ENCODE results near the gene WFDC13.
"Not testable (repeated sequence)": the region's sequence is repeated elsewhere in the genome, so short reads cannot be mapped to it uniquely, and the experiment has no call there.

Gene WFDC13, protein sequence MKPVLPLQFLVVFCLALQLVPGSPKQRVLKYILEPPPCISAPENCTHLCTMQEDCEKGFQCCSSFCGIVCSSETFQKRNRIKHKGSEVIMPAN

GRCh38 chr20:45701873-45702272 lies at the start of gene WFDC13:
Gene WFDC13 (plus strand): TSS chr20:45702038. CDS start chr20:45702124, 86 bp downstream.
- Histone ChIP-seq H3K9me3 (ENCODE audit: insufficient read depth, low read depth, low read length) (no peaks in the 10 kb centered on the region), H3K27me3 (ENCODE audit: insufficient read depth, low read length, poor library complexity, severe bottlenecking) (no peaks in the 10 kb centered on the region), H3K79me2 (ENCODE audit: insufficient read depth, low read length) (no peaks in the 10 kb centered on the region), H3K4me3 (ENCODE audit: low read length, poor library complexity, severe bottlenecking) (no peak within 1 kb of the TSS), H3K9me2 (replicated peaks; ENCODE audit: low read depth, low read length) (no peaks in the 10 kb centered on the region), H3K4me2 (ENCODE audit: low read depth, low read length, poor library complexity, severe bottlenecking) (no peak within 1 kb of the TSS), H2AFZ (ENCODE audit: low read length) (no peak within 1 kb of the TSS), H3K4me1 (ENCODE audit: insufficient read depth, low read length, poor library complexity, severe bottlenecking) (no peaks in the 10 kb centered on the region), H3K9ac (ENCODE audit: low read depth, low read length, poor library complexity, severe bottlenecking) (no peak within 1 kb of the TSS), H3K36me3 (ENCODE audit: insufficient read depth, low read length) (no peaks in the 10 kb centered on the region), H3F3A (ENCODE audit: low read depth) (no peaks in the 10 kb centered on the region), H4K20me1 (ENCODE audit: insufficient read depth, low read length, poor library complexity, severe bottlenecking) (no peaks in the 10 kb centered on the region)
- TF ChIP-seq EZH2phosphoT487 (IDR thresholded peaks at IDR 0.05; ENCODE audit: borderline replicate concordance): no peak
- TF ChIP-seq CTCF (conservative IDR thresholded peaks at IDR 0.05; ENCODE audit: low read length): no peak

GRCh38 chr20:45657038-45657437 lies 44.8 kb upstream of the WFDC13 start:
- H3F3A ChIP-seq (ENCODE audit: low read depth); H3K4me1 ChIP-seq (ENCODE audit: insufficient read depth, low read length, poor library complexity, severe bottlenecking); H3K4me3 ChIP-seq (ENCODE audit: low read length, poor library complexity, severe bottlenecking); H3K4me2 ChIP-seq (ENCODE audit: low read depth, low read length, poor library complexity, severe bottlenecking); H3K9me2 ChIP-seq (replicated peaks; ENCODE audit: low read depth, low read length); H3K79me2 ChIP-seq (ENCODE audit: insufficient read depth, low read length); H3K9me3 ChIP-seq (ENCODE audit: insufficient read depth, low read depth, low read length); H3K9ac ChIP-seq (ENCODE audit: low read depth, low read length, poor library complexity, severe bottlenecking); H3K27me3 ChIP-seq (ENCODE audit: insufficient read depth, low read length, poor library complexity, severe bottlenecking); H4K20me1 ChIP-seq (ENCODE audit: insufficient read depth, low read length, poor library complexity, severe bottlenecking); H2AFZ ChIP-seq (ENCODE audit: low read length); H3K36me3 ChIP-seq (ENCODE audit: insufficient read depth, low read length): not testable (repeated sequence)

DNA sequence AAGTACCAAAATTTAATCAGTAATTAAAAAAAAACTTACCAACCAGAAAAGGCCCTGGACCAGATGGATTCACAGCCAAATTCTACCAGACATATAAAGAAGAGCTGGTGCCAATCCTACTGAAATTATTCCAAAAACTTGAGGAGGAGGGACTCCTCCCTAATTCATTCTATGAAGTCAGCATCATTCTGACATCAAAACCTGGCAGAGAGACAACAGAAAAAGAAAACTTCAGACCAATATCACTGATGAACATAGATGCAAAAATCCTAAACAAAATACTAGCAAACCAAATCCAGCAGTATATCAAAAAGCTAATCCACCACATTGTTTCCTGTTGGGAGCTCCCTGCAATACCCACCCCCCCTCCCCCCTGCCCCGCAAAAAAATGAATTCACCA lies 31.7 kb upstream of the WFDC13 start, which contains the start of gene WFDC11:
Gene WFDC11 (minus strand): TSS at position 101 of the 400 bp plus-strand sequence. CDS start 19,639 bp downstream, outside the sequence.
- no peaks in the 10 kb centered on the region for H3K9me3 ChIP-seq (ENCODE audit: insufficient read depth, low read depth, low read length)
- no peaks in the 10 kb centered on the region for H3K4me1 ChIP-seq (ENCODE audit: insufficient read depth, low read length, poor library complexity, severe bottlenecking)
- no peak within 1 kb of the TSS for H3K9ac ChIP-seq (ENCODE audit: low read depth, low read length, poor library complexity, severe bottlenecking)
- no peaks in the 10 kb centered on the region for H3K9me2 ChIP-seq (replicated peaks; ENCODE audit: low read depth, low read length)
- no peak within 1 kb of the TSS for H2AFZ ChIP-seq (ENCODE audit: low read length)
- H3K4me3 ChIP-seq (ENCODE audit: low read length, poor library complexity, severe bottlenecking): no peak within 1 kb of the TSS
- no peaks in the 10 kb centered on the region for H3K79me2 ChIP-seq (ENCODE audit: insufficient read depth, low read length)
- no peaks in the 10 kb centered on the region for H4K20me1 ChIP-seq (ENCODE audit: insufficient read depth, low read length, poor library complexity, severe bottlenecking)
- H3F3A ChIP-seq (ENCODE audit: low read depth): no peaks in the 10 kb centered on the region
- H3K4me2 ChIP-seq (ENCODE audit: low read depth, low read length, poor library complexity, severe bottlenecking): no peak within 1 kb of the TSS
- TF ChIP-seq CTCF (conservative IDR thresholded peaks at IDR 0.05; ENCODE audit: low read length): no peak
- TF ChIP-seq EZH2phosphoT487 (IDR thresholded peaks at IDR 0.05; ENCODE audit: borderline replicate concordance): no peak
- no peaks in the 10 kb centered on the region for H3K36me3 ChIP-seq (ENCODE audit: insufficient read depth, low read length)
- no peaks in the 10 kb centered on the region for H3K27me3 ChIP-seq (ENCODE audit: insufficient read depth, low read length, poor library complexity, severe bottlenecking)

- H3K79me2 ChIP-seq (ENCODE audit: insufficient read depth, low read length): no peaks in the 10 kb centered on the region
- no peak for TF ChIP-seq EZH2phosphoT487 (IDR thresholded peaks at IDR 0.05; ENCODE audit: borderline replicate concordance)
- no peak for TF ChIP-seq CTCF (conservative IDR thresholded peaks at IDR 0.05; ENCODE audit: low read length)
- H3K9me2 ChIP-seq (replicated peaks; ENCODE audit: low read depth, low read length): no peaks in the 10 kb centered on the region
- no peak overlapping the region for H2AFZ ChIP-seq (ENCODE audit: low read length)
- no peaks in the 10 kb centered on the region for H3K36me3 ChIP-seq (ENCODE audit: insufficient read depth, low read length)
- H3K4me1 ChIP-seq (ENCODE audit: insufficient read depth, low read length, poor library complexity, severe bottlenecking): no peaks in the 10 kb centered on the region
- no peaks in the 10 kb centered on the region for H3F3A ChIP-seq (ENCODE audit: low read depth)
- no peaks in the 10 kb centered on the region for H3K27me3 ChIP-seq (ENCODE audit: insufficient read depth, low read length, poor library complexity, severe bottlenecking)
- H3K9me3 ChIP-seq (ENCODE audit: insufficient read depth, low read depth, low read length): 0 out of 2 replicates have a peak, but pooled peaks cover 4% of the 10 kb centered on the region
- H3K4me3 ChIP-seq (ENCODE audit: low read length, poor library complexity, severe bottlenecking): no peak overlapping the region
- no peak overlapping the region for H3K4me2 ChIP-seq (ENCODE audit: low read depth, low read length, poor library complexity, severe bottlenecking)
- H3K9ac ChIP-seq (ENCODE audit: low read depth, low read length, poor library complexity, severe bottlenecking): no peak overlapping the region
- H4K20me1 ChIP-seq (ENCODE audit: insufficient read depth, low read length, poor library complexity, severe bottlenecking): no peaks in the 10 kb centered on the region
These were observed 29.1 kb upstream of the WFDC13 start for GRCh38 chr20:45672765-45673164.
